GM19455 (cell line): ENCODE results near the gene ARID1B.
A peak's percentile ranks its signal among the peaks of the same experiment; 100 is the strongest.

ENCODE experiments used
- ATAC-seq: cut with Tn5 transposase; IDR thresholded peaks from one replicate; pipeline ENCODE4 v1.9.1; 2021; ENCODE audit not compliant: unreplicated experiment

The ARID1B gene

DNA sequence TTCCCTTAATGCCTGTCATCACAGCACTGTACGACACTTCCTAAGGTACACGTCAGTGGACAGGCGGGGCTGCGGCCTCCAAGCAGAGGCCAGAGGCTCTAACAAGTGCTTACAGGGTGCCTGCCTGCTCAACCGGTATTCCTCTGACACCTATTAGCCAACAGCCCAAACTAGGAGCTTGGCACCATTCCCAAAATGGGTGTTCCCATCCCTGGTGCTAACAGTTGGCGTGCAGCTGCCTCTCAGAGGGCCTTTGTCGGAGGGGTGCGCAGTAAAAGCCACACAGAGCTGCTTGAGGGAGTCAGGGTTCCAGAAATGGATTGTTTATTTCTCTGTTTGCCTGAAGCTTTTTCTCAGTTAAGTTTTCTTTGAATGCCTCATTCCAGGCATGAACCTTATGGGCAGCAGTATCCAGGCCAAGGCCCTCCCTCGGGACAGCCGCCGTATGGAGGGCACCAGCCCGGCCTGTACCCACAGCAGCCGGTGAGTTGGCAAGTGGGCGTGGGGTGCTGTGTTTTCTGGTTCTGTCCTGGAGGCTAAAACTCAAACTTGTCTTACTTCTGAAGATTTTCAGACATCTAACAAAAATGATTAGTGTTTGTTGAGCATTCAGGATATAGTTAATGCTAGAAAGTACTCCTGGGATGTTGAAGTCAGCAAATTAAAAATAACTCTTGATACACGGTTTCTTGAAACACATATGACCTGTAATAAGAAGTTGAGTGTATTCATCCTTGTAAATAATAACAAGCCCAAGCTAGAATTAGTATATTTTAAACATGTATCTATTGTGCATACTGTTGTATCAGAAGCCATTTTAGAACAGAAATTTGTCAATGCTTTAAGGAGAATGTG, 421.5 kb downstream of the ARID1B start:
- ATAC-seq = no peak

DNA sequence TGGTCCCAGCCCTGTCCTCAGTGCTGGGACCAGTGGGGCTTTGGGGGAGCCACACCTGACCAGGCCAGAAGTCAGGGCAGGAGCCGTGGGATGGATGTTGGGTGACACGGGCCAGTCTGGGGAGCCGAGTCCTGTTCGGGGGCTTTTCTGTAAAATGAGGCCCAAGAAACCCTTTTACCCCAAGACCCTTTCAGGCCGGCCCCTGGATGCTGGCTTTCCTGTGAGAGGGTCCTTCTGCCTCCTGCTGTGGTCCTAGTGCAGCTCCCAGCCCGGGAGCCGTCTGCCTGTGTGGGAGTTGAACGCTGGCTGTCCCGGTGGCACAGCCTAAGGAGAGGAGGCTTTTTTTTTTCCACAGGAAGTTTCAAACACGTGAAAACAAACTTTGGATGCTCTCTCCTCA, 422.9 kb downstream of the ARID1B start:
- ATAC-seq = no peak

- ATAC-seq = no peak
Observed at GRCh38 chr6:157200611-157201010, 423.4 kb downstream of the ARID1B start.

DNA sequence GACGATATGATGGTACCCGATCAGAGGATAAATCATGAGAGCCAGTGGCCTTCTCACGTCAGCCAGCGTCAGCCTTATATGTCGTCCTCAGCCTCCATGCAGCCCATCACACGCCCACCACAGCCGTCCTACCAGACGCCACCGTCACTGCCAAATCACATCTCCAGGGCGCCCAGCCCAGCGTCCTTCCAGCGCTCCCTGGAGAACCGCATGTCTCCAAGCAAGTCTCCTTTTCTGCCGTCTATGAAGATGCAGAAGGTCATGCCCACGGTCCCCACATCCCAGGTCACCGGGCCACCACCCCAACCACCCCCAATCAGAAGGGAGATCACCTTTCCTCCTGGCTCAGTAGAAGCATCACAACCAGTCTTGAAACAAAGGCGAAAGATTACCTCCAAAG, 423.9 kb downstream of the ARID1B start:
- no peak for ATAC-seq

DNA sequence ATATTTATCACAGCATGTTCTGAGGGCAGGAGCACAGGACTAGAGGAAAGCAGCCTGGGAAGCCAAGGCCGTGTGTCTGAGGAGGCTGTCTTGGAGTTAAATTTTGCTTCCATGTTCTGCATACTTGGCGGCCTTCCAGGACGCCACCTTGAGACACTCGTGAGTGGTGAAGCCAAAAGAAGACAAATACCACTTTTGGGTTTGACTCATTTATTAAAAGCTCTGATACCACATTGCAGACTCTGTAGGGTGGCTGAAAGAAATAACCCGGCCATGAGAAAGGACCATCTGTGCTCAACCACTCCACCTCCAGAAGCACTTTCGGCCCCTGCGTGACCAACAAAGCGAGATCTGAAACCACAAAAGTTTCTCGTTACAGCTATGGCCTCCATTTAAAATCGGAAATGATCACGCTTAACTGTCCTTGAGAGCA, 426.1 kb downstream of the ARID1B start:
- peak; percentile 99 for ATAC-seq

GRCh38 chr6:157203764-157204163, 426.6 kb downstream of the ARID1B start:
- ATAC-seq = peak; percentile 35

DNA sequence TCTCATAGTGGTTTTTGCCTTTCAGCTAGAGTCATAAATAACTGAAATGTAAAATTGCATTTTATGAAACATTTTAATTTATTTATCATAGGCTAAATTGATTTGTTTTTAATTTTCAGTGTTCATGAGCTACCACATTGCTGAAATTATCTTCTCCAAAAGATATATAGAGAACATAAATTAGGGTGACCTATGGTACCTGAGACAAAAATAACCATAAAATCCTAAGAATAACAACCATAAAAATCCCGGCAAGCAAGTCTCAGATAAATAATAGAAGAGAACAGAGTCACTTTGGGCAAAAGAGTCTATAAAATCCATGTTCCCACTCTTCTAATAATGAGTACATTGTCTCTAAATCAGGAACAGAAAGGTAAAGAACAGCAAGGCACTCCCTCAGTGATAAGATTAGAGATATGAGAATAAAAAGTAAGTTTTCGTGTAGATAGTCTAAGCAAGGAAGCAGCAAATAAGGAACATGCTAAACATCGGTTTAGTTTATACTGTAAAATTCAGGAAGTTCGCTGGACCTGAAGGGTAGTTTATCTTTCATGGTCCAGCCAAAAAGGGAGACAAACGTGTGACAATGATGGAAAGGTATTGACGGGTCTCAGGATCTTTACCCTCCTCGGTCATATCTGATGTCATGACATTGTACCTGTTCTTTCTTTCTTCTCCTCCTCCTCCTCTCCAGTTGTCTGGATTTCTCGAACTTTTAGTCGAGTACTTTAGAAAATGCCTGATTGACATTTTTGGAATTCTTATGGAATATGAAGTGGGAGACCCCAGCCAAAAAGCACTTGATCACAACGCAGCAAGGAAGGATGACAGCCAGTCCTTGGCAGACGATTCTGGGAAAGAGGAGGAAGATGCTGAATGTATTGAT, 428.5 kb downstream of the ARID1B start:
- no peak for ATAC-seq

GRCh38 chr6:157206359-157206815, 429.2 kb downstream of the ARID1B start:
- ATAC-seq = no peak

DNA sequence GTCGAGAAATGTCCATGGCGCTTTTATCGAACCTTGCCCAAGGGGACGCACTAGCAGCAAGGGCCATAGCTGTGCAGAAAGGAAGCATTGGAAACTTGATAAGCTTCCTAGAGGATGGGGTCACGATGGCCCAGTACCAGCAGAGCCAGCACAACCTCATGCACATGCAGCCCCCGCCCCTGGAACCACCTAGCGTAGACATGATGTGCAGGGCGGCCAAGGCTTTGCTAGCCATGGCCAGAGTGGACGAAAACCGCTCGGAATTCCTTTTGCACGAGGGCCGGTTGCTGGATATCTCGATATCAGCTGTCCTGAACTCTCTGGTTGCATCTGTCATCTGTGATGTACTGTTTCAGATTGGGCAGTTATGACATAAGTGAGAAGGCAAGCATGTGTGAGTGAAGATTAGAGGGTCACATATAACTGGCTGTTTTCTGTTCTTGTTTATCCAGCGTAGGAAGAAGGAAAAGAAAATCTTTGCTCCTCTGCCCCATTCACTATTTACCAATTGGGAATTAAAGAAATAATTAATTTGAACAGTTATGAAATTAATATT, 430.4 kb downstream of the ARID1B start:
- ATAC-seq = no peak

- ATAC-seq = no peak
Observed at GRCh38 chr6:157209865-157210530, 432.8 kb downstream of the ARID1B start.

- no peak for ATAC-seq
Observed at GRCh38 chr6:157210954-157211353, 433.8 kb downstream of the ARID1B start.

GRCh38 chr6:157211603-157212455, 434.7 kb downstream of the ARID1B start:
- ATAC-seq = no peak

DNA sequence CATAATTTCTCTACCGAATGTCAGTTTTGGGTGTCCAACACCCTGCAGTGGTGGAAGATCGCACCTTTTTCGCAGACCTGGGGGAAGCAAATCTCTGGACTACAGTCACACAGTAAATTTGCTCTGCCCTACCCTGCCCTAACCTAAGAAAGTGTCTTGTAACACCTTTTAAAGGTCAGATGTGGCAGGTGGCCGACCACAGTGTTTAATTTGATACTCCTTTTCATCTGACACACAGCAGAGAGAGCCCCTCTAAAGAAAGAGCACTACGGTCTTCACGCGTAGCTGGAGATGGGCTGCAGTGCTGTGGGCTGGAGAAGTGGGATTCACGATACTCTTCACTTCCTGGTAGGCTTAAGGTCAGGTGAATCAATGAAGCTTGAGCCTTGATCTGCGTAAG, 436.2 kb downstream of the ARID1B start:
- ATAC-seq = no peak

- no peak for ATAC-seq
Observed at GRCh38 chr6:157213907-157214565, 436.9 kb downstream of the ARID1B start.

DNA sequence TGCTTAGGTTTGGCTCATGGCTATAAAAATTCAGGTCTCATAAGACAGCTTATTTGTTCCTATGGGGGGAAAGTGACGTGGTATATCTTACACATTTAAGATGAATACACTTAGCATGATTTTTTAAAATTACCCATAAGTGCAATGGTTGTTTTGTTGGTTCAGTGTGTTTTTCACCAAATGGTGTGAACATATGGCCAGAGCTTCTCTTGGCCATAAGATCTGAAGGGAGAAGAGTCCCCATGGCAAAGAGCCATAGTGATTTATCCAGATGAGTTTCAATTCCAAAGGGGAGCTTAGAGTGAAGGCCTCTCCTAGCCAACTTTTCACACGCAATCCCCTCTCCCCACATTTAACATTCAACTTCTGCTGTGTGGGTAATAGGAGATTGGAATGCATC, 438.5 kb downstream of the ARID1B start:
- ATAC-seq = no peak

- ATAC-seq = no peak
Observed at GRCh38 chr6:157216570-157216969, 439.4 kb downstream of the ARID1B start.

DNA sequence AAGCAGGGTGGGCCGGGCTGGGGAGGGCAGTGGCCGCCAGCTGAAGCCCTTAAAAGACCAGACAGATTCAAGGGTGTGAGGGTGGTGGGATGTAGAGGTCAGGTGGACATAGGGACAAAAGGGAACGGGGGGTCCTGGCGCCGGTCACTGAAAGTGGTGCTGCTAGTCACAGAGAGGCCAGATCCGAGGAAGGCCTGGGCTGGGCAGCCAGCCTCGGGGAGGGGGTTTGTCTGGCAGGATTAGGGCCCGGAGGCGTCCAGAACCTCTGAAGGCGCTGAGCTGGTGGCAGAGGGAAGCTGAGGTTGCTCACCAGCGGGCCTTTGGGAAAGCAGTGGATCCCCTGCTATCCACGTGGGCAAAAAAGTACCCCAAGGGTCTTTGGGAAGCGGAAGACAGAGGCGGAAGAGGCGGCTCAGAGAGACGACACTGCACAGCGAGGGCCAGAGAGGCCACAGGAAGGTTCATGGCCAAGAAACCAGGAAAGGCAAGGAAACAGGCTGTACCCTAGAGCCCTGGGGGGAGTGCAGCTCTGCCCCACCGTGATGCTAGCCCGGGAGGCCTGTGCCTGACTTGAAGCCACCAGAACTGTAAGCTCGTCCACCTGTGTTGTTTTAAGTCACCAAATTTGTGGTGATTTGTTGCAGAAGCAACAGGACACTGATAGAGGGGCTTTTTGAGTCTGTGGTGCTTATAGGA, 440.2 kb downstream of the ARID1B start:
- no peak for ATAC-seq

GRCh38 chr6:157217894-157218370, 440.8 kb downstream of the ARID1B start:
- no peak for ATAC-seq
